Right lobe of liver (tissue), 6 donors: ENCODE results near the gene CHFR. TPM values are rescaled to one million over a fixed set of nuclear protein-coding genes. Genes with fewer than 3 reads are reported as not detected.

ENCODE experiments used
- ATAC-seq, 4 donors: fragments of 200-7000 bp; cut with Tn5 transposase; one replicate each; pipeline ENCODE4 v1.9.1; 2020; ENCODE audit warnings: mild to moderate bottlenecking in 4 of 4, moderate library complexity in 4 of 4
- DNase-seq, 3 donors: peaks; one replicate each; pipeline ENCODE4 v3.0.0-alpha.2; 2020
- H3K27ac ChIP-seq, 3 donors: fragments of 200-600 bp; one replicate each; pipeline ENCODE4 v1.8.0; 2022
- H3K27me3 ChIP-seq, 2 donors: fragments of 200-600 bp; one replicate each; pipeline ENCODE4 v1.8.0; 2022
- H3K36me3 ChIP-seq, 4 donors: fragments of 200-600 bp; sonication (generic) in 1 of 4; one replicate each; pipeline versions ENCODE4 v1.5.1 to v1.8.0; 2017 to 2022; ENCODE audit warnings: control low read depth in 1 of 4
- H3K4me1 ChIP-seq, 4 donors: fragments of 200-600 bp; sonication (generic) in 1 of 4; one replicate each; pipeline versions ENCODE4 v1.5.1 to v1.8.0; 2017 to 2022; ENCODE audit warnings: control low read depth in 1 of 4
- H3K4me3 ChIP-seq, 3 donors: fragments of 200-600 bp; one replicate each; pipeline ENCODE4 v1.8.0; 2022
- H3K9me3 ChIP-seq, 4 donors: fragments of 200-600 bp; sonication (generic) in 1 of 4; one replicate each; pipeline versions ENCODE4 v1.5.1 to v1.8.0; 2017 to 2022; ENCODE audit warnings: control low read depth in 1 of 4
- CTCF ChIP-seq, 4 donors: fragments of 200-600 bp in 3 of 4; fragments of 450-650 bp in 1 of 4; IDR thresholded peaks; one replicate each; pipeline versions ENCODE4 v1.5.1 to v1.8.0; 2016 to 2022; ENCODE audit warnings: antibody characterized with exemption in 4 of 4, mild to moderate bottlenecking in 2 of 4
- POLR2A ChIP-seq: fragments of 450-650 bp; IDR thresholded peaks from one replicate; pipeline ENCODE4 v1.6.1; 2017; ENCODE audit warnings: antibody characterized with exemption, mild to moderate bottlenecking
- WGBS: methylation state at CpG from one replicate; pipeline ENCODE4 v1.1.6; 2018; ENCODE audit warnings: low coverage, low lambda C conversion rate; ENCODE audit not compliant: insufficient coverage; ENCODE audit errors: missing lambda C conversion rate; 5-methylcytosine and 5-hydroxymethylcytosine counted together
- intact Hi-C, 2 donors: fragments of 100-400 bp; cut with DNase I; formaldehyde crosslinking; loops; one replicate each; pipeline versions ENCODE4 v1.11.2 to v1.14.1; 2022
- total RNA-seq, 6 experiments: library from RNA; depleted of rRNA in 2 of 6; stranded (reverse); fragments of >200 nt in 2 of 6; fragmentation: NEBNext Ultra II Directional in 3 of 6; extraction: Animal tissue kit (Norgen Biotek cat#: 25700) in 3 of 6; gene quantifications; one replicate each; pipeline versions ENCODE4 v1.1.0 to v1.2.4, GENCODE V29; 2016 to 2023
- donor health status: DM: no; HTN: yes; CAD: no.
- donor health status: DM: no; HTN: no; CAD: no.
- donor health status: DM: no; HTN: no; CAD: no.
- donor health status: DM: no; HTN: yes; CAD: no.
- donor health status: DM: no; HTN: yes; CAD: no.

Gene CHFR
- total RNA-seq, 6 experiments from 2014 or later = 11.0 to 20.4 (median 13.5) TPM

- ATAC-seq (no peak), DNase-seq (no peak)
- H3K9me3 ChIP-seq = no peaks in the 10 kb centered on the region
- 90% methylated on average over 2 of the region's 16 CpGs for WGBS
- TF ChIP-seq POLR2A = no peak
- TF ChIP-seq CTCF (IDR thresholded peaks at IDR 0.05) = no peak
- H3K36me3 ChIP-seq = peaks cover 0 to 18% (median 9%) of the 10 kb centered on the region in 4 donors
- no peaks in the 10 kb centered on the region for H3K27me3 ChIP-seq
- intact Hi-C loops = no loop called here
- no peak overlapping the region for H3K27ac ChIP-seq
- no peak overlapping the region for H3K4me3 ChIP-seq
- H3K4me1 ChIP-seq = peaks cover 0 to 13% (median 4%) of the 10 kb centered on the region in 4 donors
Measured at GRCh38 chr12:132825861-132826260, 61.5 kb downstream of the CHFR start.

- intact Hi-C loops = no loop called here
- H3K9me3 ChIP-seq = no peaks in the 10 kb centered on the region
- H3K36me3 ChIP-seq = peaks cover 0 to 24% (median 12%) of the 10 kb centered on the region in 4 donors
- H3K4me1 ChIP-seq = peaks cover 0 to 13% (median 4%) of the 10 kb centered on the region in 4 donors
- ATAC-seq (no peak), DNase-seq (no peak)
- no peak for TF ChIP-seq POLR2A
- no peak for TF ChIP-seq CTCF (IDR thresholded peaks at IDR 0.05)
- no peaks in the 10 kb centered on the region for H3K27me3 ChIP-seq
- WGBS = 87% methylated on average over 8 of the region's 18 CpGs
- H3K27ac ChIP-seq = no peak overlapping the region
- no peak overlapping the region for H3K4me3 ChIP-seq
Measured at GRCh38 chr12:132825089-132825488, 62.3 kb downstream of the CHFR start.

GRCh38 chr12:132824053-132824452 is 63.4 kb downstream of the CHFR start:
- Histone ChIP-seq H3K27ac (no peak overlapping the region), H3K4me3 (no peak overlapping the region), H3K36me3 (peaks cover 0 to 32% (median 15%) of the 10 kb centered on the region in 4 donors), H3K9me3 (no peaks in the 10 kb centered on the region), H3K27me3 (no peaks in the 10 kb centered on the region), H3K4me1 (peaks cover 0 to 8% (median 4%) of the 10 kb centered on the region in 4 donors)
- TF ChIP-seq CTCF (IDR thresholded peaks at IDR 0.05) = no peak
- intact Hi-C loops = no loop called here
- WGBS = 74% methylated on average over 7 of the region's 7 CpGs
- DNase-seq (no peak), ATAC-seq (no peak)

- WGBS = 88% methylated on average over 5 of the region's 8 CpGs
- peaks cover 5 to 64% (median 35%) of the 10 kb centered on the region in 4 donors for H3K36me3 ChIP-seq
- no peak for ATAC-seq
Measured at GRCh38 chr12:132818562-132818961, 68.8 kb downstream of the CHFR start.

More at GRCh38 chr12:132818562-132818961, 68.8 kb downstream of the CHFR start:
- Histone ChIP-seq H3K9me3 (no peaks in the 10 kb centered on the region), H3K27ac (no peak overlapping the region), H3K4me1 (no peaks in the 10 kb centered on the region), H3K4me3 (no peak overlapping the region), H3K27me3 (no peaks in the 10 kb centered on the region)
- no peak for TF ChIP-seq POLR2A
- no peak for TF ChIP-seq CTCF (IDR thresholded peaks at IDR 0.05)
- no peak for DNase-seq
- intact Hi-C loops = no loop called here
